A673 (cell line): ENCODE data around the gene RPGR. TPM values are rescaled to one million over a fixed set of nuclear protein-coding genes. Genes with fewer than 3 reads are reported as not detected.

Experiments
- BruUV-seq: library from RNA; stranded (reverse); fragments of 400-500 nt; replicated peaks from 2 replicates; lab custom pipeline; 2021; lab: Mats Ljungman, UMichigan
- CTCF ChIA-PET: fragments of 300-600 bp; sonication (Branson Sonifier 250); formaldehyde crosslinking; loops from one replicate; lab custom pipeline; 2022; ENCODE audit warnings: antibody characterized with exemption; lab: Charles Lee
- POLR2A ChIA-PET: fragments of 300-600 bp; sonication (Branson Sonifier 250); formaldehyde crosslinking; loops from one replicate; lab custom pipeline; 2022; ENCODE audit warnings: antibody characterized with exemption; ENCODE audit not compliant: low non-redundant PET; lab: Charles Lee
- DNase-seq: peaks from one replicate; pipeline ENCODE4 v3.0.0-alpha.2; 2015; ENCODE audit warnings: low spot score
- H3K27ac ChIP-seq: fragments of 200-600 bp; sonication (generic); 2 replicates; pipeline ENCODE4 v1.5.1; 2016; ENCODE audit warnings: mixed run types, low read depth, mild to moderate bottlenecking, mixed read lengths, antibody characterized with exemption, low read length; ENCODE audit not compliant: poor library complexity, severe bottlenecking
- H3K27me3 ChIP-seq: fragments of 200-600 bp; sonication (generic); replicated peaks from 2 replicates; pipeline ENCODE4 v1.6.1; 2017; ENCODE audit warnings: mixed run types, low read depth, mild to moderate bottlenecking, mixed read lengths, antibody characterized with exemption, low read length; ENCODE audit not compliant: insufficient read depth, poor library complexity
- H3K36me3 ChIP-seq: fragments of 200-600 bp; sonication (generic); 2 replicates; pipeline ENCODE4 v1.6.1; 2016; ENCODE audit warnings: mixed run types, mild to moderate bottlenecking, mixed read lengths, antibody characterized with exemption, low read length; ENCODE audit not compliant: insufficient read depth, poor library complexity, severe bottlenecking
- H3K4me1 ChIP-seq: fragments of 200-600 bp; sonication (generic); 2 replicates; pipeline ENCODE4 v1.6.1; 2017; ENCODE audit warnings: mixed run types, mild to moderate bottlenecking, mixed read lengths, antibody characterized with exemption, low read length; ENCODE audit not compliant: insufficient read depth, poor library complexity, severe bottlenecking
- H3K4me3 ChIP-seq: fragments of 200-600 bp; sonication (generic); 2 replicates; pipeline ENCODE4 v1.5.1; 2016; ENCODE audit warnings: low read depth, mixed run types, mild to moderate bottlenecking, mixed read lengths, low read length; ENCODE audit not compliant: poor library complexity, severe bottlenecking
- H3K9me3 ChIP-seq: fragments of 200-600 bp; sonication (generic); 2 replicates; pipeline ENCODE4 v1.6.1; 2016; ENCODE audit warnings: mixed run types, low read depth, mild to moderate bottlenecking, mixed read lengths, antibody characterized with exemption, low read length; ENCODE audit not compliant: poor library complexity, severe bottlenecking
- CTCF ChIP-seq: fragments of 300-800, 200-600 bp; sonication (generic); conservative IDR thresholded peaks from 2 replicates; pipeline ENCODE4 v1.5.1; 2017; ENCODE audit warnings: low read depth, mild to moderate bottlenecking, antibody characterized with exemption, low read length, moderate library complexity, mixed read lengths
- EZH2 ChIP-seq: fragments of 200-600 bp; sonication (generic); IDR thresholded peaks from 2 replicates; pipeline ENCODE4 v1.6.1; 2017; ENCODE audit warnings: borderline replicate concordance, low read depth, mild to moderate bottlenecking, mixed read lengths, antibody characterized with exemption, low read length; ENCODE audit not compliant: poor library complexity, severe bottlenecking
- intact Hi-C: fragments of 100-400 bp; cut with micrococcal nuclease; formaldehyde crosslinking; loops from one replicate; pipeline ENCODE4 v1.10.0; 2022; ENCODE audit not compliant: unreplicated experiment
- total RNA-seq: library from RNA; stranded (reverse); gene quantifications from 2 replicates; pipeline ENCODE4 v1.2.3, GENCODE V29; 2021

The RPGR gene
- total RNA-seq, 1 experiment from 2014 or later, result 15.1 TPM

GRCh38 chrX:38240541-38240940 is 86.8 kb downstream of the RPGR start:
- intact Hi-C loops, result no loop called here
- H3K27me3 ChIP-seq, result no peaks in the 10 kb centered on the region
- POLR2A ChIA-PET, result no interaction called here
- DNase-seq, result no peak
- no peaks in the 10 kb centered on the region for H3K4me1 ChIP-seq
- H3K27ac ChIP-seq, result no peak overlapping the region
- CTCF ChIA-PET, result no interaction called here
- no peak overlapping the region for H3K4me3 ChIP-seq
- TF ChIP-seq EZH2 (no peak), CTCF (no peak)
- H3K36me3 ChIP-seq, result no peaks in the 10 kb centered on the region
- no TSS peak for BruUV-seq
- H3K9me3 ChIP-seq, result no peaks in the 10 kb centered on the region

GRCh38 chrX:38236901-38237615 is 90.3 kb downstream of the RPGR start:
- Histone ChIP-seq H3K4me1 (no peaks in the 10 kb centered on the region), H3K4me3 (no peak overlapping the region), H3K27me3 (no peaks in the 10 kb centered on the region), H3K36me3 (no peaks in the 10 kb centered on the region), H3K27ac (no peak overlapping the region), H3K9me3 (no peaks in the 10 kb centered on the region)
- intact Hi-C loops, result no loop called here
- ChIA-PET CTCF (no interaction called here), POLR2A (no interaction called here)
- TF ChIP-seq EZH2 (no peak), CTCF (no peak)
- no peak for DNase-seq
- no TSS peak for BruUV-seq

- intact Hi-C loops, result no loop called here
- no peaks in the 10 kb centered on the region for H3K27me3 ChIP-seq
- no peaks in the 10 kb centered on the region for H3K4me1 ChIP-seq
- TF ChIP-seq CTCF, result no peak
- TF ChIP-seq EZH2, result no peak
- CTCF ChIA-PET, result no interaction called here
- H3K9me3 ChIP-seq, result no peaks in the 10 kb centered on the region
- no TSS peak for BruUV-seq
- H3K36me3 ChIP-seq, result no peaks in the 10 kb centered on the region
- POLR2A ChIA-PET, result no interaction called here
- no peak overlapping the region for H3K4me3 ChIP-seq
- H3K27ac ChIP-seq, result no peak overlapping the region
- no peak for DNase-seq
Measured at GRCh38 chrX:38233891-38234667, 93.2 kb downstream of the RPGR start.
